CD8-positive, alpha-beta memory T cell (primary cell): ENCODE measurements around the gene LRCH1. TPM values are rescaled to one million over a fixed set of nuclear protein-coding genes. Genes with fewer than 3 reads are reported as not detected.
"Not testable (repeated sequence)": the region's sequence is repeated elsewhere in the genome, so short reads cannot be mapped to it uniquely, and the experiment has no call there.

ENCODE experiments used
- CTCF ChIA-PET: fragments of 350-600 bp; sonication (Branson Sonifier 250); formaldehyde crosslinking; loops from one replicate; lab custom pipeline; 2021; ENCODE audit warnings: antibody characterized with exemption; lab: Charles Lee
- POLR2A ChIA-PET: fragments of 350-600 bp; sonication (Branson Sonifier 250); formaldehyde crosslinking; loops from one replicate; lab custom pipeline; 2021; ENCODE audit warnings: antibody characterized with exemption; lab: Charles Lee
- DNase-seq, 5 donors: peaks; one replicate each; pipeline versions ENCODE4 v3.0.0 to v3.0.0-alpha.2; 2020 to 2022; ENCODE audit warnings: mixed read lengths in 1 of 5
- H3K27ac ChIP-seq: one replicate; pipeline ENCODE4 v1.7.0; 2013; ENCODE audit warnings: low read depth, mild to moderate bottlenecking, low read length, moderate library complexity
- H3K27me3 ChIP-seq: 2 replicates; pipeline ENCODE4 v1.7.0; 2013; ENCODE audit warnings: low read length, mild to moderate bottlenecking; ENCODE audit not compliant: insufficient read depth, poor library complexity, severe bottlenecking
- H3K36me3 ChIP-seq: 2 replicates; pipeline ENCODE4 v1.7.0; 2013; ENCODE audit warnings: mild to moderate bottlenecking, low read length, moderate library complexity; ENCODE audit not compliant: insufficient read depth
- H3K4me1 ChIP-seq: 2 replicates; pipeline ENCODE4 v1.7.0; 2013; ENCODE audit warnings: mild to moderate bottlenecking, low read length, moderate library complexity; ENCODE audit not compliant: insufficient read depth
- H3K4me3 ChIP-seq: 2 replicates; pipeline ENCODE4 v1.7.0; 2013; ENCODE audit warnings: mild to moderate bottlenecking, low read length
- H3K9me3 ChIP-seq: 2 replicates; pipeline ENCODE4 v1.7.0; 2013; ENCODE audit warnings: mild to moderate bottlenecking, low read length
- H3K27ac Mint-ChIP-seq, 8 donors: one replicate each; pipeline ENCODE4 v1.8.0; 2020 to 2021; ENCODE audit warnings: mixed read lengths in 8 of 8, mild to moderate bottlenecking in 6 of 8, inconsistent platforms in 3 of 8, moderate library complexity in 3 of 8
- H3K27me3 Mint-ChIP-seq, 2 donors: one replicate each; pipeline ENCODE4 v1.8.0; 2020 to 2021; ENCODE audit warnings: mixed read lengths in 2 of 2, mild to moderate bottlenecking in 1 of 2, moderate library complexity in 1 of 2
- H3K36me3 Mint-ChIP-seq, 3 donors: one replicate each; pipeline ENCODE4 v1.8.0; 2020 to 2021; ENCODE audit warnings: mixed read lengths in 3 of 3, inconsistent platforms in 1 of 3, mild to moderate bottlenecking in 1 of 3
- H3K4me1 Mint-ChIP-seq, 3 donors: one replicate each; pipeline ENCODE4 v1.8.0; 2020 to 2021; ENCODE audit warnings: mixed read lengths in 3 of 3, inconsistent platforms in 1 of 3, mild to moderate bottlenecking in 1 of 3
- H3K4me3 Mint-ChIP-seq, 7 donors: one replicate each; pipeline ENCODE4 v1.8.0; 2020 to 2021; ENCODE audit warnings: mixed read lengths in 7 of 7, mild to moderate bottlenecking in 6 of 7, moderate library complexity in 4 of 7, inconsistent platforms in 2 of 7
- H3K9me3 Mint-ChIP-seq, 5 donors: one replicate each; pipeline ENCODE4 v1.8.0; 2020 to 2022; ENCODE audit warnings: mixed read lengths in 5 of 5, mild to moderate bottlenecking in 3 of 5, moderate library complexity in 2 of 5, inconsistent platforms in 1 of 5
- polyA plus RNA-seq: library from polyadenylated mRNA; unstranded; fragments of 300-500 nt; fragmentation: Illumina TruSeq; gene quantifications from one replicate; pipeline ENCODE4 v1.2.3, GENCODE V29; 2021
- total RNA-seq, 2 experiments: library from RNA; stranded (reverse); gene quantifications; one replicate each; pipeline ENCODE4 v1.2.3, GENCODE V29; 2021

The LRCH1 gene
- total and polyA plus RNA-seq, 3 experiments from 2014 or later = 4.9 to 17.8 (median 16.7) TPM

DNA sequence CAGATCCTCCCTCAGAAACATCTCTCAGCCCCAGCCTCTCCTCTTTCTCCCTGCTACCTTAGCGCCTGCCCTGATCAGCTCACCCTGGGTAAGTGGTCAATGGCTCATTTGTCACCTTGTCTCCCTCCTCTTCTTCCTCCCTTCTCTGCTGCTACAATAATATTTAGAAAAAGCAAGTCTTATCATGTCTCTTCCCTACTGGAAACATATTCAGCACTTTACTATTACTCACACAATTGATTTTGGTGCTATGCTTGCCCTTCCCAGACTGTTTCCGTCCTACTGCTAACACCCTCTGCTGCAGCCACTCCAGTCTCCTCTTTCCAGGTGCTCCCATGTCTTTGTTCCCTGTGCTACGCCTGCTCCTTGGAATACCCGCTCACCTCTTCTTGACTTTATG is 208.2 kb downstream of the LRCH1 start:
- H3K9me3 Mint-ChIP-seq = no peaks in the 10 kb centered on the region
- H3K4me3 Mint-ChIP-seq = no peak overlapping the region
- Histone ChIP-seq H3K4me1 (no peaks in the 10 kb centered on the region), H3K4me3 (no peak overlapping the region), H3K36me3 (no peaks in the 10 kb centered on the region), H3K27me3 (no peaks in the 10 kb centered on the region), H3K27ac (no peak overlapping the region), H3K9me3 (no peaks in the 10 kb centered on the region)
- H3K4me1 Mint-ChIP-seq = no peaks in the 10 kb centered on the region
- ChIA-PET CTCF (no interaction called here), POLR2A (no interaction called here)
- peaks cover 0 to 6% of the 10 kb centered on the region in 2 donors for H3K27me3 Mint-ChIP-seq
- no peak for DNase-seq
- no peak overlapping the region for H3K27ac Mint-ChIP-seq
- H3K36me3 Mint-ChIP-seq = no peaks in the 10 kb centered on the region

GRCh38 chr13:46761866-46762265 is 208.9 kb downstream of the LRCH1 start:
- Mint-ChIP-seq H3K4me1 (no peaks in the 10 kb centered on the region), H3K4me3 (no peak overlapping the region), H3K27ac (no peak overlapping the region), H3K27me3 (peaks cover 0 to 4% of the 10 kb centered on the region in 2 donors), H3K9me3 (no peaks in the 10 kb centered on the region), H3K36me3 (no peaks in the 10 kb centered on the region)
- ChIA-PET CTCF (no interaction called here), POLR2A (no interaction called here)
- DNase-seq = no peak
- Histone ChIP-seq H3K4me1 (no peaks in the 10 kb centered on the region), H3K36me3 (no peaks in the 10 kb centered on the region), H3K27me3 (no peaks in the 10 kb centered on the region), H3K9me3 (no peaks in the 10 kb centered on the region), H3K4me3 (no peak overlapping the region), H3K27ac (no peak overlapping the region)

DNA sequence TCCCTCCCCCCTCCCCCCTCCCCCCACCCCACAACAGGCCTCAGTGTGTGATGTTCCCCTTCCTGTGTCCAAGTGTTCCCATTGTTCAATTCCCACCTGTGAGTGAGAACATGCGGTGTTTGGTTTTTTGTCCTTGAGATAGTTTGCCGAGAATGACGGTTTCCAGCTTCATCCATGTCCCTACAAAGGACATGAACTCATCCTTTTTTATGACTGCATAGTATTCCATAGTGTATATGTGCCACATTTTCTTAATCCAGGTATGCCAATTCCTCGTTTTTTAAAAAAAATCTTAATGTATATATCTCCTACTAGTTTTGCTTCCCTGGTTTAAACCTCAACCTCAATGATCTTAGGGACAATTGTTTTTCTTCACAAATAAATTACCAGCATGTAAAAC is 217.0 kb downstream of the LRCH1 start:
- H3K4me1 Mint-ChIP-seq, H3K9me3 Mint-ChIP-seq, H3K9me3 ChIP-seq, CTCF ChIA-PET, POLR2A ChIA-PET, DNase-seq, H3K4me3 ChIP-seq, H3K4me3 Mint-ChIP-seq, H3K27me3 ChIP-seq, H3K4me1 ChIP-seq, H3K27me3 Mint-ChIP-seq, H3K27ac ChIP-seq: not testable (repeated sequence)
- H3K27ac Mint-ChIP-seq = peak overlapping the region in 1 of 8 donors; percentile 66
- H3K36me3 Mint-ChIP-seq = peaks cover 24 to 48% (median 38%) of the 10 kb centered on the region in 3 donors
- H3K36me3 ChIP-seq = peaks cover 14% of the 10 kb centered on the region

GRCh38 chr13:46771693-46772092 is 218.7 kb downstream of the LRCH1 start:
- no peak for DNase-seq
- no peaks in the 10 kb centered on the region for H3K9me3 Mint-ChIP-seq
- Histone ChIP-seq H3K27ac (no peak overlapping the region), H3K4me1 (no peaks in the 10 kb centered on the region), H3K9me3 (no peaks in the 10 kb centered on the region), H3K27me3 (no peaks in the 10 kb centered on the region), H3K36me3 (peaks cover 19% of the 10 kb centered on the region), H3K4me3 (no peak overlapping the region)
- H3K27me3 Mint-ChIP-seq = no peaks in the 10 kb centered on the region
- ChIA-PET POLR2A (no interaction called here), CTCF (no interaction called here)
- H3K36me3 Mint-ChIP-seq = peaks cover 32 to 64% (median 42%) of the 10 kb centered on the region in 3 donors
- H3K4me3 Mint-ChIP-seq = no peak overlapping the region
- H3K27ac Mint-ChIP-seq = no peak overlapping the region
- H3K4me1 Mint-ChIP-seq = no peaks in the 10 kb centered on the region

- H3K4me3 Mint-ChIP-seq = no peak overlapping the region
- no peak overlapping the region for H3K27ac Mint-ChIP-seq
- no peaks in the 10 kb centered on the region for H3K27me3 Mint-ChIP-seq
- no peak overlapping the region for H3K27ac ChIP-seq
- peaks cover 37 to 81% (median 47%) of the 10 kb centered on the region in 3 donors for H3K36me3 Mint-ChIP-seq
- no peak for DNase-seq
- no peaks in the 10 kb centered on the region for H3K27me3 ChIP-seq
- CTCF ChIA-PET = no interaction called here
- H3K36me3 ChIP-seq = peaks cover 19% of the 10 kb centered on the region
- no peaks in the 10 kb centered on the region for H3K9me3 ChIP-seq
- H3K9me3 Mint-ChIP-seq = no peaks in the 10 kb centered on the region
- POLR2A ChIA-PET = no interaction called here
- H3K4me1 Mint-ChIP-seq = no peaks in the 10 kb centered on the region
- no peak overlapping the region for H3K4me3 ChIP-seq
- H3K4me1 ChIP-seq = no peaks in the 10 kb centered on the region
Measured at GRCh38 chr13:46773541-46773940, 220.6 kb downstream of the LRCH1 start.

DNA sequence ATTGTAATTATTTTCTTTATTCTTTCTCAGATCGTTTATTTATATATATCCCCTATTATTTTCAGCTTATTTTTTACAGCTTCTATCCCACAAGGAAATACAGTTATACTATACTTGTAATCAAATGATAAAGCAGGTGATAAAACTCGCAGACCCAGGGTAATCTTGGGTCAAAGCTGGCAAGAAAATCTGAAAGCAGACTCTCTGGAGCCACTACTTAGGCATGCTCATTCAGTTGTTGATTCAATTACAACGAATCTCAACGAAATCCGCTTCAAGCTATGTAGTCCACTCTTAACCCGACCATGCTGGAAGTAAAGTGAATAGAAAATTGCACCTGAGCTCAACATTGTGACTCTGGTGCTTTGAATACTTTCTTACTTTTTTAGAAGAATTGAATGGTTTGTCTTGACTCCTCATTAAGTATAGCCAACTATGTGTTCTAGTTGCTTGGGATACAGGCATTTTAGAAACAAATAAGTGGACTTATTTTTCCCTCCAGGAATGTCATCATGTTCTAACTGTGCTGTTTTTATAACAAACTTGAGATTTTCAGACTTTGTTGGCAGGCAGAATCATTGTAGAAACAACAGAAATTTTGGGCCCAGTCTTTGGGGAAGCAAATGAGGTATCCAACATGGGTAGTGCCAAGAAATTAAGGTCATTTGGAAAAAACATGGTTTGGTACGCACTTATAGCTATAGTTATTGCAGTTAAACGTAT is 222.6 kb downstream of the LRCH1 start:
- DNase-seq = no peak
- H3K9me3 ChIP-seq = no peaks in the 10 kb centered on the region
- Mint-ChIP-seq H3K36me3 (peaks cover 34 to 86% (median 43%) of the 10 kb centered on the region in 3 donors), H3K9me3 (no peaks in the 10 kb centered on the region), H3K27me3 (no peaks in the 10 kb centered on the region), H3K4me3 (no peak overlapping the region), H3K4me1 (no peaks in the 10 kb centered on the region), H3K27ac (no peak overlapping the region)
- H3K4me3 ChIP-seq = no peak overlapping the region
- CTCF ChIA-PET = interaction anchor here (1.3 kb wide), 1 partner anchor 9 kb away, joined by 3 read pairs; no protein-coding TSS in a partner anchor
- peaks cover 25% of the 10 kb centered on the region for H3K36me3 ChIP-seq
- POLR2A ChIA-PET = no interaction called here
- no peaks in the 10 kb centered on the region for H3K27me3 ChIP-seq
- H3K4me1 ChIP-seq = no peaks in the 10 kb centered on the region
- H3K27ac ChIP-seq = no peak overlapping the region

- peaks cover 31 to 85% (median 35%) of the 10 kb centered on the region in 3 donors for H3K36me3 Mint-ChIP-seq
- H3K36me3 ChIP-seq = peaks cover 31% of the 10 kb centered on the region
- peaks cover 0 to 14% (median 7%) of the 10 kb centered on the region in 3 donors for H3K4me1 Mint-ChIP-seq
- H3K9me3 Mint-ChIP-seq = no peaks in the 10 kb centered on the region
- H3K4me3 ChIP-seq = no peak overlapping the region
- no peak overlapping the region for H3K4me3 Mint-ChIP-seq
- no peaks in the 10 kb centered on the region for H3K27me3 ChIP-seq
- no peak for DNase-seq
- H3K4me1 ChIP-seq = no peaks in the 10 kb centered on the region
- H3K9me3 ChIP-seq = no peaks in the 10 kb centered on the region
- ChIA-PET POLR2A (no interaction called here), CTCF (interaction anchor here (1.2 kb wide), 1 partner anchor 226 kb away, joined by 3 read pairs; no protein-coding TSS in a partner anchor)
- no peaks in the 10 kb centered on the region for H3K27me3 Mint-ChIP-seq
- no peak overlapping the region for H3K27ac ChIP-seq
- H3K27ac Mint-ChIP-seq = peak overlapping the region in 1 of 8 donors; percentile 52
Measured at GRCh38 chr13:46778095-46778494, 225.1 kb downstream of the LRCH1 start.

- ChIA-PET POLR2A (no interaction called here), CTCF (no interaction called here)
- no peaks in the 10 kb centered on the region for H3K27me3 Mint-ChIP-seq
- H3K4me1 Mint-ChIP-seq = peaks cover 0 to 15% (median 7%) of the 10 kb centered on the region in 3 donors
- no peak for DNase-seq
- Histone ChIP-seq H3K36me3 (peaks cover 26% of the 10 kb centered on the region), H3K4me1 (no peaks in the 10 kb centered on the region), H3K27me3 (no peaks in the 10 kb centered on the region), H3K9me3 (no peaks in the 10 kb centered on the region), H3K27ac (no peak overlapping the region), H3K4me3 (no peak overlapping the region)
- H3K36me3 Mint-ChIP-seq = peaks cover 24 to 82% (median 32%) of the 10 kb centered on the region in 3 donors
- no peak overlapping the region for H3K4me3 Mint-ChIP-seq
- H3K9me3 Mint-ChIP-seq = no peaks in the 10 kb centered on the region
- no peak overlapping the region for H3K27ac Mint-ChIP-seq
Measured at GRCh38 chr13:46778890-46779289, 225.9 kb downstream of the LRCH1 start.
